ENCODE data around the gene RIC8B.

GRCh38 chr12:106855221-106855758, 80.8 kb downstream of the RIC8B start:
- no peak for TF ChIP-seq CTCF (IDR thresholded peaks at IDR 0.05)
- TF ChIP-seq POLR2A (IDR thresholded peaks at IDR 0.05), result no peak

Data from sigmoid colon (tissue), 3 donors.